Middle frontal gyrus (tissue), 1 donor: ENCODE measurements around the gene PAPOLG.
"Not testable (repeated sequence)": the region's sequence is repeated elsewhere in the genome, so short reads cannot be mapped to it uniquely, and the experiment has no call there.

Source experiments
- DNase-seq: peaks from one replicate; pipeline ENCODE4 v3.0.0-alpha.2; 2015; ENCODE audit warnings: low spot score; ENCODE audit errors: extremely low spot score

The PAPOLG gene

DNA sequence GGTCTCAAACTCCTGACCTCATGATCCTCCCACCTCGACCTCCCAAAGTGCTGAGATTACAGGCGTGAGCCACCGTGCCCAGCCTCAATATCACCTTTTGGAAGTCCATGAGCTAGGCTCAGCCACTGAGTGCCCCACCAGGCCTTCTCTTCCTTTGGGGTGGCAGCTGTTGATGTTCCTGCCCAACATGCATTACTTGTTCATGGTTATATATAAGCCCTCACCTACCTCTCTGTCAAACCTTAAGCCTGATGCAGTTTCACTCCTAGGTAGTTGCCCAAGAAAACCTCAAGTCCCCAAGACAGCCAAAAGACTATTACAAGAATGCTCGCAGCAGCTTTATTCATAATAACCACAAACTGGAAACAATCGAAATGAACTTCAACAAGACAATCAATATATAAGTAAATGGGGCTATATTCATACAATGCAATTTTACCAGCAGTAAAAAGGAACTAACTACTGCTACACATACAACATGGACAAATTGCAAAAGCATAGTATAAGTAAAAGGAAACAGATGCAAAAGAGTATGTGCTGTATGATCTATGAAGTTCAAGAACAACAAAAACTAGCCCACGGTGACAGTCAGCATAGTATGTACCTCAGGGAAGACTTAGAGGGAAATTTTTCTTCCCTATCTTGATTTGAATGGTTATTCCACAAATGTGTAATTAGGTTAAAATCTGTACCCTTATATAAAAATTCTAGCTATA lies 65.7 kb downstream of the PAPOLG start:
- DNase-seq, result no peak

DNA sequence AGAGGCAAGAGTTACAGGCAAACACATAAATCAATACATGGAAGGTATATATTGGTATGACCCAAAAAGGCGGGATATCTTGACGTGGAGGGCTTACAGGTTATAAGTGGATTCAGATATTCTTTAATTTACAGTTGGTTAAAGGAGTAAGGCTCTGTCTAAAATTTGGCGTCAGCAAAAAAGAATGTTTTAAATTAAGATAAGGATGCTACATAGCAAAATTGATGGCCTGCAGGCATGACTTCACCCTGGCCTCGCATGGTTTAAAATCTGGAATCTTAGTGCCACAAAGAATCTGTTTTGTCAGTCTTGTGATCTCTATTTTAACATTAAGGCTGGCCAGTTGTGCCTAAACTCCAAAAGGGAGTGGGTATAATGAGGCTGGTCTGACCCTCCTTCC lies 66.9 kb downstream of the PAPOLG start:
- DNase-seq, result no peak

DNA sequence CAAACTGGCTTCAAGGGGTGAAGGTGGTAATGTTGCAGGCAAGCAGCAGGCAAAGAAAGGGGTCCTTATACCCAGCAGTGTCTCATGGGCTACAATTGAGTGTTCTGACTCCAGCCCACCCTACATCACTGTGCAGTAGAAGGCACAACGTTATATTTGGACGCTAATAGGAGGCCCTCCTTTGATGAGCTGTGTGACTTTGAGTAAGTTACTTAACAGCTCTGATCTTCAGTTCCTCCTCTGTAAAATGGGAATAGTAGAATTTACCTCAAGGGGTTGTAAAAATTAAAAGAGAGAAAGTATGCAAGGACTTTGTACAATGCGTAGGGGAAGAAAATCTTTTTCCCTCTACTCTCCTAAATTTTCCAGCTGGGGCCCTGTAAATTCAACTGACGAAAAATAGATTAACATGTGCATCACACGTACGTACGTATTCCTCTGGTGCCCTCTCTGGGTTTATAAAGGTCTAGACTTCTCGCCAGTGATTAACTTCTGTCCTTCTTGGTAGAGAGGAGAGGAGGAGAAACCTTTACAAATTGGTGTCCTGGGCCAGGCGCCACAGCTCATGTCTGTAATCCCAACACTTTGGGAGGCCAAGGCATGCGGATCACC lies 67.7 kb downstream of the PAPOLG start:
- DNase-seq, result no peak

DNA sequence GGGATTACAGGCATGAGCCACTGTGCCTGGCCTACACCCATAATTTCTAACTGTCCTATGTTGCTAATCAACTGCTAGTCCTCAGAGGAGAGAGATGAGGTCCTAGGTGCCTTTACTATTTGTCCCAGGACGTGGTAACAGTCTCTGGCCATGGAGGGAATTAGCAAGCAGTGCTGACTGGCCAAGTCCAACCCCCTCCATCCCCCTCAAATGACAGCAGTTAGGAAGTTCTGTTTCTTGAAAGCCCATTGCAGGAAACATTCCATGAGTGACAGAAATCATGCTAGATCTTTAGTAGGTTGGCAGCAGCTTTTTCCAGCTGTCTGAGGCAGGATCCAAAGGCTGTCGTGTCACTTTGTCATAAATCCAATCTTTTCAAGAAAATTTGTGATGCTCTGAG lies 69.6 kb downstream of the PAPOLG start:
- no peak for DNase-seq

DNA sequence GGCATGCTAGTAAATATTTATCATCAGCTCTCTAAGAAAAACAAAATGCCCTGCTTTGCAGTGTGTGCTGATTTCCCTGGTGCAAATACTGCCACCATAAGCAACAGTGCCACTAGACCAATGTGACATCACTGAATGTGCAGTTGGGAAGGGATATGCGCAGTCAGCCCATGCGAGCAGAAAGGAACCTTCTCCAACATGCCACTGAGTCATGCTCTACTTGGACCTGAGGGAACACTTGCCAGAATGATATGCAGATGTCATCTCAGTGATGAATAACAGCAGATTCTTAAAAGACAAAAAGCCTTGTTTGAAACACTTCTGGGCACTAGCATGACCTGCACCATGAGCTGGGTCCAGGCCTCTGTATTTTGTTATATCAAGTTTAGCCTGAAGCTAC lies 70.0 kb downstream of the PAPOLG start:
- DNase-seq, result no peak

DNA sequence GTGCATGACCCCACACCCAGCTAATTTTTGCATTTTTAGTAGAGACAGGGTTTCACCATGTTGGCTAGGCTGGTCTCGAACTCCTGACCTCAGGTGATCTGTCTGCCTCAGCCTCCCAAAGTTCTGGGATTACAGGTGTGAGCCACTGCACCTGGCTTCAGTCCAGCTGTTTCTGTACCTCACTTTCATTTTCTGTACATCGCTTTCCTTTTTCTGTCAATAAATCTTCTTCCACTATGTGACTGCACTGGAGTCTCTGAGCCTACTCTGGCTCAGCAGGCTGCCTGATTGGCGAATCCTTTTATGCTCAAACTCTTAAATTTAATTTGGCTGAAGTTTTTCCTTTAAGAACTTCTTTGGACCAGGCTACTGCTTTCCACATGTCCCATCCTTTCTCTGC lies 70.8 kb downstream of the PAPOLG start:
- not testable (repeated sequence) for DNase-seq

DNA sequence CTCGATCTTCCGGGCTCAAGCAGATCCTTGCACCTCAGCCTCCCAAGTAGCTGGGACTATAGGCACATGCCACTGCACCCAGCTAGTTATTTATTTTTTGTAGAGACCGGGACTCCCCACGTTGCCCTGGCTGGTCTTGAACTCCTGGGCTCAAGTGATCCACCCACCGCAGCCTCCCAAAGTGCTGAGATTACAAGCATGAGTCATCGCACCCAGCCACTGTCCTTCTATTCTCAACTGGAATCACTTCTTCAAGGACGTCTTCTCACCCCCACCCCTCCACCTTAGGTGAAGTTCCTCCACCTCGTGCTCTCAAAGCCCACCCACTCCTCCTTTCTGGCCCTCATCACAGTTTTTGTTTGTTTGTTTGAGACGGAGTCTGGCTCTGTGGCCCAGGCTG lies 71.3 kb downstream of the PAPOLG start:
- no peak for DNase-seq

DNA sequence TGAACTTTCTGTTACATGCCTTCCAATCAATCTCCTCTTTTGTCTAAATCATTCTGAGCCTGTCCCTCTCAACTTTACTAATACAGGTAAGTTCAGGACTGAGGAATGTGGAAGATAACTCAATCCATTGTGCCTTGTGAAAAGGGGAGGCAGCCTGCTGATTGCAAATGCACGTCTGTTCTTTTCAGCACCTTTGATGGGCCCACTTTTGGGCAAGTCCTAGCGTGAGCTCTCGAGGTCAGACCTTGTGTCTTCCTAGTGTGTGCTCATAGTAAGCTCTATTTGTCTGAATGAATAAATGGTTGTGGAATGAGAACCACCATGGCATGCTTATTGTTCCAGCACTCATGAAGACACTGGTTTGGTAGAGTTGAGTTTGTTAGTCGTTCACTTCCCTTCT lies 74.9 kb downstream of the PAPOLG start:
- no peak for DNase-seq

DNA sequence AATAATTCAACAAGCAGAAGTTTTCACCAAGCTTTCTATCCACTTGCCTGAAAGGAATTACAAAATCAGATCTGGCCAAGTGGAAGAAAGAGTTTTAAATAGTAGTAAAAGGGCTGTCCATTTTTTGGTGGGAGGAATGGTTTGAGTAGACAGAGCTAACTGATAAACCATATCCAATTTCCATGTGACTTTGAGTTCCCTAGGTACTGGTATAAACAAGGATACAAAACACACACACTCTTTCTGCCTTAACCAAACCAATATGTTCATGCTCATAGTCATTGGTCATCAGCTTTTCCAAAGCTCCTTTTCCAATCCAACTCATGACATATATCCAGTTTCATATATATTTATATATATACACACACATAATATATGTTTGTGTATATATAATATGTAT lies 75.9 kb downstream of the PAPOLG start:
- DNase-seq, result no peak

DNA sequence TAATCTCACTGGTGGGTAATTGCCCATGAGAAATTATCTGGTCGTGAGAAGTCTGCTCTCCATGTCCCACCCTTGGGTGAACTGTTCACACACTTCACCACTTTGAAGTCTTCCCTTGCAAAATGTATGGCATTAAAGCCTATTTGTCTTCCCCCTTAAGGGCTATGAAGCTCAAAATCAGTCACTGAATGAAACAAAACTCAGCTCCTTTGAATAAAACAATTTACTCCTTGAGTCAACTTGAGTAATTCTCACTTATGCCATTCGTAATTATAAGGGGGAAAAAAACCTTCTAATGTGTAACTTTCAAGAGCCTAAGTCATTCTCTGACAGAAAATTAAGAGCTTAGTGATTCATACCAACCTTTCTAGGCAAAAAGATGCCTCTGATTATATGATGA lies 76.6 kb downstream of the PAPOLG start:
- no peak for DNase-seq

DNA sequence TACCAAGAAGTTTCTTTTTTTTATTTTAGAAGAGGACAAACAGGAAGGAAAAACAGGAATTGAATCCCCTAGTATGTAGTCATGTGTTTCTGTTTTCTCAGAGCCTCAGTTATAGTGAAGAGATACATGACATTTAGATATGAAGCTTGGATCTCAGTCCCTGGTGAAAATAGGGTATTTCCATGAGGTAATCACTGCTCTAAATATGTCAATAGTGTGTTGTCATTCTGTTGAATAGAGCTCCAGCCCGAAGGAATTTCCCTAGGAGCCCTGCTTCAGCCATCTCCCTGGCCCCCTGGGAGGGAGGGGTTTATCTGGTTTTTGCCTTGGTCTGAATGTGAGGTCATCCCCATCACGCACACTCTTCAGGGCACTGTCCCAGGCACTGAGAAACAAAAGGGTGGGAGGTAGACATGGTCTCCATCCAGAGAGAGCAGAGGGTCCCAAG lies 78.2 kb downstream of the PAPOLG start:
- no peak for DNase-seq

DNA sequence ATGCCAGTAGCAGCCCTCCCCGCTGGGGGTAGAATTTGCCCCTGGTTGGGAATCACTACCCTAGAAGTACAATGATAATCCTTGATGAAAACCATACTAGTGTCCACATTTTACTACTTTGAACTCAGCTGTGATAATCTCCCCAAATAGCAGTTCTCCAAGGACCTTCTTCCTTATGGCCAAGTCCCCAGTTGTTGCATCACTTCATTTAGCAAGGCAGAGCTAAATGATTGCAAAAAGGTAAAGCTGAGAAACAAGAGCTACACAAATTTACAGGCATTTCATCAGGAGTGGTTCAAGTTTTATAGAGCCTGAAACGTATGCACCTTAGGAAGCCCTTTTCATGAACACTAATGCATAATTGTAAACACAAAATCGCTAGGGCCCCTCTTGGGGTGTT lies 80.4 kb downstream of the PAPOLG start:
- DNase-seq, result no peak

DNA sequence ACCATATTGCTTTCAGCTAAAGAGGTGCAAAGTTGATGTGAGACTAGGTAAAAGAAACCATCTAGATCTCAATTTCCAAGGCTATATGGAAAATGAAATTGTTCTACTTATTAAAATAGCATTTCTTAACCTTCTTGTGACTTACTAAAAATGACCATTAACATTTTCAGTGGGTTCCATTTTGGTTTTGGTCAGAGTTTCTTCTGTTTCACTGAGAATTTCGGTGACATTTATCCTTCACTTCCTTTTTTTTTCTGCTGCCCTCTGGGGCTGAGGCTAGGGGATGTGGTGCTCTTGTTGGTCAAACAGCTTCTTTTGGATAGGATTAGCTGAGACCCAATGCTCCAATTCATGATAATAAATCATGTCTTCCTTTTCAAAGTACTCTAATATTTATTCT lies 81.1 kb downstream of the PAPOLG start:
- DNase-seq, result no peak

DNA sequence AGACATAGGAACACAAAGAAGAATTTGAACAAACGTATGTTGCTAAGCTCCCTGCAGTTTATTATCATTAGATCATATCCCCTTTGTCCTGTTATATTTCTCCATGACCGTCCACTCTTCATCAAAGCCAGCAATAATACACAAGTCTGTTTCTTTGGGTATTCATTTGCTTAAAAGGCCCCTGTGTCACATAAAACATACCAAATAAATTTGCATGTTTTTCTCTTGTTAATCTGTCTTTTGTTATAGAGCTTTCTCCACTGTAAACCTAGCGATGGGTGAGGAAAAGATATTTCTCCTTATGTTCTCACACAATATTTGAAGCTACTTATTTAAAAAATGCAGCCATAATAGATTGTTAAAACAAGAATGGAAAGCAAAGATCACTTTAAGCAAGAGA lies 82.4 kb downstream of the PAPOLG start:
- no peak for DNase-seq

DNA sequence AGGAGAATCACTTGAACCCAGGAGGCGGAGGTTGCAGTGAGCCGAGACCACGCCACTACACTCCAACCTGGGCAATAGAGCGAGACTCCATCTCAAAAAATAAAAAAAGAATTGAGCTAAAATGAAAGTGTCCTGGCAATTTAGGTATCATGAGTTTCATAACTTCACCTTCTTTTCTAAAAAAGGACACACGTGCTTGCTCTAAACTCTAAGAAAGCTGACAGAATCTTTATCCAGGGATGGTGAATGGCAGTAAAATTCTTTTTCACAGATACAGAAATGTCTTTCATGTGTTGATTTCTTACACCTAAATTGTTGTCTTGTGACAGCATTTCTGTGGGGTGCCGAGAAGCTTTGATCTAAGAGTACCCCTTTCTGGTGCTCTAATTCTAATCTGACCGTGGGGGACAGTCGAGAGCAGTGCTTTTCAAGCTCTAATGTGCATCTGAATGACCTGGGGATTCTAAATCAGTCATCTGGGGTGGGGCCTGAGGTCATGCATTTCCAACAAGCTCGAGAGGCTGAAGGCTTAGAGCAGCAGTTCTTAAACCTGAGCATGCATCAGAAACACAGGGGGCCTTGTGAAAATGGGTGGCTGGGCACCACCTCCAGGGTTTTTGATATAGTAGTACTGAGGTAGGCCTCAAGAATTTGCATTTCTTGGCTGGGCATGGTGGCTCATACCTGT lies 83.2 kb downstream of the PAPOLG start:
- DNase-seq, result no peak

DNA sequence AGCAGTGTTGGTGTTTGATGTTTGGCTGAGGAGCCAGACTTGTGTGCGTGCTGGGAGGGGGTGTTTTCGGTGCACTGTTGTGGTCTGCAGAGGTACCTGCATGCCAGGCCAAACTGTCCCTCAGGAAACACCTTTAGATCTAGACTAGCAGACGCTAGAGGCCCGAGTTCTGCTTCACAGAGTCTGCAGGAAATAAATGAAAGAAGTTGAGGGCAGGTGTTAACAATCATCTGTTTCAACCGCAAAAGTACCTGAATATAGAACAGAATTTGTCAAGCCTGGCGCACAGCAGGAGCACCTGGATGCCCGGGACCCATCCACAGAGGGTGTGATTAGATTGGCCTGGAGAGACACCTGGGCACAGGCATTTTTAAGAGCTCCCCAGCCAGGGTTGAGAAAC lies 84.8 kb downstream of the PAPOLG start:
- no peak for DNase-seq

DNA sequence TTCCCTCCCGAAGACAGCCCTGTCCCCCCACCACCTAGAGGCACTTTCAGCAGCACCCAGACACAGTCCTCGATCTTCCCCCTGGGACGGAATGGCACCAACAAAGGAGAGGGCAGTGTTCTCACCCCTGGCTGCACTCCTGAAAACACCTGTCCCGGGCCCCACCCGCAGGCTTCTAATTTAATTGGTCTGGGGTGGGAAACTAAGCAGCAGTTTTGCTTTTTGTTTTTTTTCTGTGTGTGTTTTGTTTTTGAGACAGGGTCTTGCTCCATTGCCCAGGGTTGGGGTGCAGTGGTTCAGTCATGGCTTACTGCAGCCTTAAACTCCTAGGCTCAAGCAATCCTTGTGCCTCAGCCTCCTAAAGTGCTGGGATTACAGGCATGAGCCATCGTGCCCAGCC lies 86.9 kb downstream of the PAPOLG start:
- DNase-seq, result no peak

DNA sequence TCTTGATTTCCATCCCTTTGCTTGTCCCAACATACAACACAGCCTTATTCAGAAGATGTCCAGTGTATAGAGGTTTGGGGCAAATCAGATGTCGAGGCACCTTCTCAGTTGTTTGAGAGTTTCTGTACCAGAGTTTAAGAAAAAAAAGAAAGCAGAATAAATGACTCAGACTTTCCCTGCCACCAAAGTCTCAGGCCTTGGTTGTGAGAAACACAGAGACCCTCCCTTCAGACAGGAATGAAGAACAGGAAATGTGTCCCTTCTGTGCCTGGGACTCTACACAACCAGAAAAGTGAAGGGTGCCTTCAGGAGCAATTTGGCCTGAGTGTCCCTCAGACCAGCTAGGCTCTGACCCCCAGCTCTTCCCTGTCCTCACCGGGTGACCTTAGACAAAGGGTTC lies 88.0 kb downstream of the PAPOLG start:
- DNase-seq, result no peak

DNA sequence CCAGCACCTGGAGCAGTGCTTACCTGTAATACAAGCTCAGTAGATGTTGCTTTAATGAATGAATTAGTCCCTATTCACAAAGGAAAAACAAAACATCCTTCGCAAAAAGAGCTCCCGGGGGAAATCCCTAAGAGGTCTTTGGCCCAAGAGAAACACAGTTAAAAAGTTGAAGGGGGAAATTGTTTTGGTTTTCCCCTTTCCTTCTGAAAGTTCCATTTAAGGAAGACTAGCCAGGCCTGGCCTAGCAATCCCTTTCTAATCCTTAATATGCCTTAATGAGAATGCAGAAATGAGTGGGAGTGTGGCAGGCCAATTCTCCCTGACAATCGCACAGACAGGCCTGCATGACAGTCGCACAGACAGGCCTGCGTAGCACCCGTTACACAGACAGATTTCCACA lies 91.8 kb downstream of the PAPOLG start:
- DNase-seq, result no peak
